T-helper 22 cell (primary cell): ENCODE results near the gene CACNA1H.

Experiments used
- DNase-seq: peaks from one replicate; pipeline ENCODE4 v3.0.0-alpha.2; 2020; ENCODE audit warnings: low read depth

CACNA1H gene

GRCh38 chr16:1122398-1122765 lies 30.5 kb upstream of the CACNA1H start:
- DNase-seq = no peak

- no peak for DNase-seq
Measured at GRCh38 chr16:1123525-1124230, 29.2 kb upstream of the CACNA1H start.

GRCh38 chr16:1124291-1124690 lies 28.6 kb upstream of the CACNA1H start:
- no peak for DNase-seq

GRCh38 chr16:1124795-1125194 lies 28.1 kb upstream of the CACNA1H start:
- DNase-seq = no peak

- DNase-seq = no peak
Measured at GRCh38 chr16:1125471-1125870, 27.4 kb upstream of the CACNA1H start.

- no peak for DNase-seq
Measured at GRCh38 chr16:1126044-1126443, 26.9 kb upstream of the CACNA1H start.

- DNase-seq = no peak
Measured at GRCh38 chr16:1126586-1126985, 26.3 kb upstream of the CACNA1H start.

- DNase-seq = no peak
Measured at GRCh38 chr16:1127101-1127500, 25.8 kb upstream of the CACNA1H start.

GRCh38 chr16:1127971-1128715 lies 24.8 kb upstream of the CACNA1H start:
- no peak for DNase-seq

GRCh38 chr16:1129106-1129960 lies 23.6 kb upstream of the CACNA1H start:
- DNase-seq = no peak

- no peak for DNase-seq
Measured at GRCh38 chr16:1130382-1130781, 22.5 kb upstream of the CACNA1H start.

GRCh38 chr16:1131378-1131994 lies 21.4 kb upstream of the CACNA1H start:
- no peak for DNase-seq

GRCh38 chr16:1132431-1132830 lies 20.5 kb upstream of the CACNA1H start:
- no peak for DNase-seq

- no peak for DNase-seq
Measured at GRCh38 chr16:1133271-1133670, 19.6 kb upstream of the CACNA1H start.

- no peak for DNase-seq
Measured at GRCh38 chr16:1133810-1134520, 18.9 kb upstream of the CACNA1H start.

GRCh38 chr16:1134776-1135458 lies 18.0 kb upstream of the CACNA1H start:
- DNase-seq = no peak

GRCh38 chr16:1135459-1135825 lies 17.5 kb upstream of the CACNA1H start:
- DNase-seq = no peak

GRCh38 chr16:1137604-1138003 lies 15.3 kb upstream of the CACNA1H start:
- no peak for DNase-seq

- no peak for DNase-seq
Measured at GRCh38 chr16:1140582-1141162, 12.2 kb upstream of the CACNA1H start.

GRCh38 chr16:1141191-1141590 lies 11.7 kb upstream of the CACNA1H start:
- DNase-seq = no peak

GRCh38 chr16:1141716-1142115 lies 11.2 kb upstream of the CACNA1H start:
- no peak for DNase-seq
